GM19328 (cell line): ENCODE data around the gene CENPS.
"Not testable (repeated sequence)": the region's sequence is repeated elsewhere in the genome, so short reads cannot be mapped to it uniquely, and the experiment has no call there.

Source experiments
- ATAC-seq: cut with Tn5 transposase; IDR thresholded peaks from one replicate; pipeline ENCODE4 v1.9.1; 2021; ENCODE audit warnings: mild to moderate bottlenecking, moderate library complexity; ENCODE audit not compliant: unreplicated experiment

Gene CENPS

DNA sequence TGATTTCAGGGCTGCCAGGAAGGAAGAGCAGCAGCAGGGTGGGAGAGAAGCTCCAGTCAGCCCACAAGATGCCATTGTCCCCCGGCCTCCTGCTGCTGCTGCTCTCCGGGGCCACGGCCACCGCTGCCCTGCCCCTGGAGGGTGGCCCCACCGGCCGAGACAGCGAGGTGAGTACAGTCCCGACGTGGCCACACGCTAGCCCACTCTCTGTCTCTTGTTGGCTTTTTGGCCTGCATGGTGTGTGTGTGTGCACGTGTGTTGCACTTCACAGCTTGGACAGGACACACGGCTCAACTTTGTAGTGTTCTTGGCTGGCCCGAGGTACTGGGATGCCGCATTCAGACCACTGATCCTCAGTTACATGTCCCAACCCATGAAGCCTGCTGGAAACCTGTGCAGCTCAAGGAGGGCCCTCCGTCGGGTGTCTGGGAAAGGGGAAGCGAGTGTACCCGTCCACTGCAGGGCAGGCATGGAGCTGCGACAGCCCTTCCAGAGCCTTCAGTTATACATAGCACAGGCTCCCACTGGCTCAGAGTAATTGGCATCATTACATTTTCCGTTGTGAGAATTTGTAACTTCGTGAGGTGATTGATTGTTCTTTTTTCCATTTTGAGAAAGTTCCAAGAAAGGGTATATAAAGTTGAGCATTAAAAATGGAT, 20.1 kb downstream of the CENPS start:
- ATAC-seq: no peak

DNA sequence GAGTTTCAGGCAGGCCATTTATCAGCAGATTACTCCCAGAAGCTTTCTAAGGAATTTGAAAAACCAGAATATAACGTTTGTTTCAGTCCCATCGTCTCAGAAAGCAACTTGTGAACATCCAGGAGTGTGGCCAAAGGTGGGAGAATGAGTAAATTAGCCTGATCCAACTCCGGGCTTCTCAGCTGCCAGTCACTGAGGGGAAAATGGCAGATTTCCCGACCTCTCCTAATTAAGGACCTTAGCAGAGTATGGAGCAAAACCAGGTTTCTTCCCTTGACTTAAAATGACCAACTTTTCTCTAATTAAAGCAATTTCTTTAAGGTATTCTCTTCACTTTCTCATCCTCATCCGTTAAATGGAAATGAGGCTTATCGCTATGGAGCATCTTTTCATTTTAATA, 20.6 kb downstream of the CENPS start:
- no peak for ATAC-seq

DNA sequence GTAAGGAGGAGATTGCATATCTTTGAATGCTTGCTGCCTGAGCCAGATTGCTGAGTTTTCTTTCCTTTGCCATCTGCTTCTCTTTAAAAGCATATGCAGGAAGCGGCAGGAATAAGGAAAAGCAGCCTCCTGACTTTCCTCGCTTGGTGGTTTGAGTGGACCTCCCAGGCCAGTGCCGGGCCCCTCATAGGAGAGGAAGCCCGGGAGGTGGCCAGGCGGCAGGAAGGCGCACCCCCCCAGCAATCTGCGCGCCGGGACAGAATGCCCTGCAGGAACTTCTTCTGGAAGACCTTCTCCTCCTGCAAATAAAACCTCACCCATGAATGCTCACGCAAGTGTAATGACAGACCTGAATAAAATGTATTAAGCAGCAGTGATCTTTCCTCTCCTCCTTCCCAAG, 21.1 kb downstream of the CENPS start:
- no peak for ATAC-seq

DNA sequence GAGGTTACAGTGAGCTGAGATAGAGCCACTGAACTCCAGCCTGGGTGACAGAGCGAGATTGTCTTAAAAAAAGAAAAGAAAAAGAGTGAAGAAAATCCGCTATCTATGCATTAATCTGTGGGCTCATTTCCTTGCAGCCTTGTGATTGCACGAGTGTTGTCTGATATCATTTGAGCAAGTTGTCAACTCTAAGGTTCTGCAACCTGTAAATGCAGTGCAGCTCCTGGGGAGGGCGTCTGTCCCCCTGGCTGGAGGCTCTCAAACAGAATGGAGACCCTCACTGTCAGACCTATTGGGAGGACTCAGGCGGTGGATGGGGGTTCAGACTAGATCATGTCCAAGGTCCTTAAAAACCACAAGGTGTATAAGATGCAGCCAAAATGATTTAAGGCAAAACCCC, 25.8 kb downstream of the CENPS start:
- ATAC-seq: no peak

DNA sequence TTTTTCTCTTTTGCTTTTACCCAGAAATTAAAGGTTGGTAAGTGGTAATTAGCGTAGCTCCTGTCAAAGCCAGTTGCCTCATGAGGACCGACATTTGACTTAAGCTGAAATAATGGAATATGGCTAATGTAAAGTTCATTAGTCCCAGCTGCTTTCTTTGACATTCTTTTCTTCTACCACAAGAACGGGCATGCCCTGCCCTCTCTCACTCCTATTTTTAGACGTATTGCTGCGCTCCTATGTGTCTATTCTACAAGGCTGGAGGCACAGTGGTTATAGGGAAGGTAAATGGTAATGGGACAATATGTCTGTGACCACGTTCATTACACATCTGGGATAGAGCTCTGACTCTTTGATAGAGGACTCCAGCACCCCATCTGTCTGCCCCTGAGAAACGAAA, 26.4 kb downstream of the CENPS start:
- no peak for ATAC-seq

DNA sequence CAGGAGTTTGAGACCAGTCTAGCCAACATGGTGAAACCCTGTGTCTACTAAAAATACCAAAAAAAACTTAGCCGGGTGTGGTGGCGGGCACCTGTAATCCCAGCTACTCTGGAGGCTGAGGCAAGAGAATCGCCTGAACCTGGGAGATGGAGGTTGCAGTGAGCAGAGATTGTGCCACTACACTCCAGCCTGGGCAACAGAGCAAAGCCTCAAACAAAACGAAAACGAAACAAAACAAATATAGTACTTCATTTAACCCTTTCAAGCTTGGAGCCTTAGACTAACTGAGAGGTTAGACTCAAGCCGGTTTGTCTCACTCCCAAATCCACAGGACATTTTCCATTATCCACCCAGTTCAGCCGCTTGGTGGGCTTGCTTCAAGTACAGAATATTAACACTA, 27.2 kb downstream of the CENPS start:
- ATAC-seq: not testable (repeated sequence)

DNA sequence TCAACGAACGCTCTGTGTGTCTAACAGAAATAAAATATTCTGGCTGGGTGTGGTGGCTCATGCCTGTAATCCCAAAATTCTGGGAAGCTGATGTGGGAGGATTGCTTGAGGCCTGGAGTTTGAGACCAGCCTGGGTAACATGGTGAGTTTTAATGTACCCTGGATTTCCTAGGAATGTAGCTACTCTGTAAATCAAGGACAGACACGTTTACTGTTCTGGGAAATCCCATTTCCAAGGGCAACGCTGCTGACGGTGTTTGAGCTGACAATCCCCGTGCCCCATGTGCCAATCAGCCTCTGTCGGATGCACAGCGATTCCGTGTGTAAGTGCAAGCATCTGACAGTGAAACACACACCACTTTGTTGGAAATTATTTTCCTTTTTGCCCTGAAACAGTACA, 27.6 kb downstream of the CENPS start:
- ATAC-seq: no peak

DNA sequence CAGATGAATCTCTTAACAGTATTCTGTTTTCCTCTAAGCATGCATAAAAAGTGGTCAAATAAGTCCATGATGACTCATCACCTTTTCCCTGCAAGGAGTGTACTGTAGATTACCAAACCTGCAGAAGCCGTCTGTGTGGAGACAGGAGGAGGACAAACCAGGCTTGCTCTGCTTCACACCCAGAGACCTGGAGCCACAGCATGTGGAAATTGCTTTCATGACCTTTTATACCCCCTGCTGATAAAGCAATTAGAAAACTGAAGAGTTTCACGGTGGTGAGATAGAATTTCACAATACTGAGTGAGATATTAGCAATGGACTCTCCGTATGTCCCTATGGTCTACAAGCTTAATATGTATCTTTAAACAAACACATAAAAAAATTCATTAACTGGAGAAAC, 29.0 kb downstream of the CENPS start:
- no peak for ATAC-seq

DNA sequence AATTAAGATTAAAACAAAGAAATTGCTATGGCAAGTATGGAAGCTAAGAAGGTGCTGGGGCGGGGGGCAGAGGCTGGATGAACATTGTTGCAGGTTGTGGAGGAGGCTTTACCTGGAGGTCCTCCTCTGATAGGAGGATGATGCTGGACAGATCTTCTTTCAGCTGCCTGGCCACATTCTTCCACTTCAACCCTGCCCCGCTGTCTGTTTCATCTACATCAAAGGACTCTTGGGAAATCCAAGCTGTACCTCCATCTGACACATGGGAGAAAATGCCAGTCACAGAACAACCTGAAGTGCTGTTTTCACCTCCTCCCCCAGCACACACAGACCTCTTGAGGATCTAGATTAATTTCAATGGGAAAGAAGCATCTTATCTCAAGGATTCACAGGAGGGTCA, 36.8 kb downstream of the CENPS start:
- ATAC-seq: no peak

DNA sequence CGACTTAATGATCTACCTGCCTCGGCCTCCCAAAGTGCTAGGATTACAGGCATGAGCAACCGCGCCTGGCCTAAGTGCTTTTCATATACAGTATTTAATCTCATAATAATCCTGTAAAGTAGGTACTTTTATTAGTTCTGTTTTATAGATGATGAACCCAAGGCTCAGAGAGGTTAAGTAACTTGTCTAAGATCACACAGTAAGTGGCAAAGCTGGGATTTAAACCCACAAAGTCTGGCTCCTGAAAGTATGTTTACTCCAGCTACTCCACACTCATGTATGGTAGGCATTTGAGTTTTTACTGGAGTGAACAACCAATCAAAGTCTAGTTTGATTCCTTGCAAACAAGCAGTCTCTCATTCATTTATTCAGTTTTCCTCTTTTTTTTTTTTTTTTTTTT, 39.8 kb downstream of the CENPS start:
- no peak for ATAC-seq

DNA sequence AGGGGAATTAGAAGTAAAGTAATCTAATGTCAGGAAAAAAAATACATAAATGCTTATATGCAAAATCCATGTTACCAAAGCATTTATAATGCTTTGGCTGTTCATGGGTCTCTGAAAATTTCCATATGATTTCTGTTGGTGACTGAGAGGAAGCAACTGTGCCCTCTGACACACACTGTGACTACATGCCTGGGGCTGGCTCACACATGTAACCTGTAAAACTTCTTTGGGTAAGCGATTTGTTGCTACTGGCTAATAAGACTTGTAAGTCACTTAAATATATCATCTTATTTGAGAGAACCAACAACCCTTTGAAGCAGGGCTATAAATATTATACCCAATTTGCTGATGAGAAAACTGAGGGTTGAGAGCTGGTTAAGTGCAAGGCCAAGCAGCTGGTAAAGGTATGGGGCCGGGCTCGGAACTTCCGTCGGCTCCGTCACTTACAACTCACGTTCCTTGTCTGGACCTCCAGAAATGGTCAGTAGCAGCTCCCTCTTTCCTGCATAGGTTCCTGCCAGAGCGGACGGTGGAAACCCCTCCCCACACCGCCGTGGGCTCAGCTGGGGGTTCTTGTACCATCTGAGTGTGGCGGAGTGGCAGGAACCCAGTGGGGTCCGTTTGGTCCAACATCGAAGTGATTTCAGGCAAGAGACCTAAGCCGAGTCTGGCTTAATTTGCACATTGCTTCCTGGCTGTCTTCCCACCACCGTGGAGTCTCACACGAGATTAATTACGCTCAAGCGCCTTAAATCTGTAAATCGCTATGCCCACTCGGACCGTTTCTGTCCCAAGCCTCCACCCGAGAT, 41.4 kb downstream of the CENPS start:
- ATAC-seq: peak; percentile 3

DNA sequence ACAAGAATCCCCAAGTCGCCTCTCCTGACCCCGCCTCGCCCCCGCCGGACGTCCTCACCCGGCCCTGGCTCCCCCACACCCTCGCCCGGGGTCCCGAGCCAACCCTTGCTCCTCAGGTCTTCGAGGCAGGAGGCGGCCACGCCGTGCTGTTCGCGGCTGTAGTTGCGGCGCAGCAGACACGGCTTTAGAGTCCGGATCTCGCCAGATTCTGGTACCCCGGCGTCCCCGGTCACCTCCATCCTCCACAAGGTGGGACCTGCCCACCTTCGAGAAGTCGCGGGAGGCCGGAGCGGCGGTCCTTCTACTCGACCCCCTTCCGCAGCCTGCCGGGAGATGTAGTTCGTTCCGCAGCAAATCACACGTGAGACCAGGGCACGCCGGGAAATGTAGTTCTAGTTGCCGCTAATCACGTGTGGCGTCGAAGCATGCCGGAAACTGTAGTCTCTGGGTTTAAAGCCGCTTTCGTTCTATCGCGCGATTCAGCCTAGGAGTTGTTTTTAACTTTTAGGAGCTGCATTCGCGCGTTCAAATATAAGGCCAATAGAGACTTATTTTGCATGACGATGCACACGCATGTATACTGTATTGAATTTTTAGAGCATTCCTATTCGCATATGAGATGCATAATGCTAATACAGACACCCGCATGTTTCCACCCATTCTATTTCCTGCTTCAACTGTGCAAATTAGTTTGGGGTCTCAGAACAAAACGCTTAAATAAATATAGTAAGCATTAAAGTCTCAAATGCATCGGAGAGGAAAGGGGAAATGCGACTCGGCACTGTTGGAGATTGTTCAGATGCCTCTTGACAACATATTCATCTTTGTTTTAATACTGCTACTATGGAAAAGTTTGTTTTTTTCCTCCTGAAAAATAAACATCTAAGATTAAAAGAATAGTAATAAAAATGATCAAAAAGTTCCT, 42.2 kb downstream of the CENPS start, which contains the start of gene DFFA:
Gene DFFA (minus strand): TSS at position 310 of the 925 bp plus-strand sequence. CDS start 71 bp downstream, at position 239.
- peak; percentile 85 for ATAC-seq

DNA sequence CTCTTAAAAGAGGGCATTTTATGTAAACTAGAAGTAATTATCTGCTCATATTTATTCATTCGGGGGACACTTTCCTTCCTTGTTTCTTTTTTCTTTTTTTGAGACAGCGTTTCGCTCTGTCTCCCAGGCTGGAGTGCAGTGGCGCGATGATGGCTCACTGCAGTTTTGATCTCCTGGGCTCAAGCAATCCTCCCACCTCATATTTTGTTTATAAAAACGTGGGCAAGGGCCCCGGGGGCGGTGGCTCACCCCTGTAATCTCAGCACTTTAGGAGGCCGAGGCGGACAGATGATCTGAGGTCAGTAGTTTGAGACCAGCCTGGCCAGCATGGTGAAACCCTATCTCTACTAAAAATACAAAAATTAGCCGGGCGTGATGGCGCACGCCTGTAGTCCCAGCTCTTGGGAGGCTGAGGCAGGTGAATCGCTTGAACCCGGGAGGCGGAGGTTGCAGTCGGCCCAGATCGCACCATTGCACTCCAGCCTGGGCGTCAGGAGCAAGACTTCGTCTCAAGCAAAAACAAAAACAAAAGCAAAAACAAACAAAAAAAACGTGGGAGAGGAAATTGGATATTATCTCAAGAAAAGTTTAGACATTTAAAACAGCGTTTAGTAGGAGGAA, 43.0 kb downstream of the CENPS start:
- no peak for ATAC-seq

DNA sequence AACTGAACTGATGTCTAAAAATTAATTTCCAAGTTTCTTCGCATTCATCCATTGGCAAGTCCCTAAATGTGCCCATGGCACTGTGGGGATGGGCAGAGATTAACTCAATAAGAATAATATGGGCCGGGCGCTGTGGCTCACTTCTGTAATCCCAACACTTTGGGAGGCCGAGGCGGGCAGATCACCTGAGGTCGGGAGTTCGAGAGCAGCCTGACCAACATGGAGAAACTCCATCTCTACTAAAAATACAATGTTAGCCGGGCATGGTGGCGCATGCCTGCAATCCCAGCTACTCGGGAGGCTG, 44.0 kb downstream of the CENPS start:
- not testable (repeated sequence) for ATAC-seq

DNA sequence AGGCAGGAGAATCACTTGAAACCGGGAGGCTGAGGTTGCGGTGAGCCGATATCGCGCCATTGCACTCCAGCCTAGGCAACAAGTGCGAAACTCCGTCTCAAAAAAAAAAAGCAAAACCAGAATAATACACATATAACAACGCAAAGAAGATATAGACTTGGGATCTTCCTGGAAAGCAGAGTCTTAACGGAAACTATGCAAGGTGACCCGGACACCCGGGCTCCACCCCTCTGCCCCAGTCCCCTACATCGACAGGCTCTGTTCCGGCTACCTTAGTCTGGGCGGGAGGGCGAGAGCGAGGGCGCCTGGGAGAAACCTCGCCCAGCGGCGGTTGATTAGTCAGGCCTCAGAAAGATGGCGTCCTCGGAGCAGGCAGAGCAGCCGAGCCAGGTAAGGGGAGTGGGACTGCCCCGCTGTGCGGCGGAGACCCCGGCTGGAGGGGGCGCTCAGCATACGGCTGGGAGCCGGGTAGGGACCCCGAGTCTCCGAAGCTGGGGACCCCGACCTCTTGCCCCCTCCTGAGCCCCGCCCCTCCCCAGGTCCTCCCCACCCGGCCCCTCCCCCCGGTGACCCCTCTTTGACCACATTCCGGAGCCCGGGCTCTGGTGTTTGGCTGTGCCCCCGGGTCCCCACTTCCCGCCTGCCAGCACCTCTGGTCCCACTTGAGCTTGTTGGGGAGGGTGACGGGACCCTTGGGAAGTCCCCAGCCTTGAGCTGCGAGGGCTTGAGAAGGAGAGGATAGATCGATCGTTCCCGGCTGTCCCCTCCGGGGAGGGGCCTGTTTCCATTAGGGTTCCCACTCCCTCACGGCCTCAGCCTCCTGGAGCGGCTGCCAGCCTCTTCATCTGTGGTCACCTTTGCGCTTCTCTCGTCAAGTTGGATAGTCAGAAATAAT, 44.6 kb downstream of the CENPS start, which contains the start of gene PEX14:
Gene PEX14 (plus strand): TSS at position 338 of the 895 bp plus-strand sequence. CDS start 17 bp downstream, at position 355.
- ATAC-seq: no peak

DNA sequence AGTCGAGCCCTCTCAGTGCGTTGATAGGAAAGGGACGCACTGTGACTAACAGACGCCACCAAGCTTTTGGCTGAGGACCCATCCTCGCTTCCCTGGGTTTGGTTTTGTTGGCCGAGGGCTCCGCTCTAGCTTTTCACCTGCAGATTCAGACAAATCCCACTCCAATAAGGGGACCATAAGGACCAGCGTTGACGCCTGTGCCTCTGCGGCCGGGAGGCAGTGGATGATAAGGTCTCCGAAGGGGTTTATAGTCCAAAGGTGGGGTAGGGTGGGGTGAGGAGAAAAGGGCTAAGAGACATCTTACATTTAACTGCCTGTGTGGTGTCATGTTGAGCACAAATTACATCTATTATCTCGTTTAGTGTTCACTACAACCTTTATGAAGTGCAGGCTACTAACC, 45.3 kb downstream of the CENPS start:
- no peak for ATAC-seq

DNA sequence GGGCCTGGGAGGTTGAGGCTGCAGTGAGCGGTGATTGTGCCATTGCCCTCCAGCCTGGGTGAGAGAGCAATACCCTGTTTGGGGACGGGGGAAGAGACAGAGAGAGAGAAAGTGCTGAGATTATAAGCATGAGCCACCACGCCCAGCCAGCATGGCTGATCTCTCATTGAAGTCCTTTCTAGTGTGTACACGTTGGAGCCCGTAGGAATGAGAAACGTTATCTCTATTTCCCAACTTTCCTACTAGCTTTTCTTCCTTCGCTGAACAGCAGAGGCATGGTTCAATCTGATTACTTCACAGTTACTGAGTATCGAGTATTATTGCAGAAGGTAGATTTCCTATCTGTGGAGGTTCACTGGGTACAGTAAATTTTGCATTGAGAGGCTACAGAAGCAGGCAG, 49.1 kb downstream of the CENPS start:
- no peak for ATAC-seq

DNA sequence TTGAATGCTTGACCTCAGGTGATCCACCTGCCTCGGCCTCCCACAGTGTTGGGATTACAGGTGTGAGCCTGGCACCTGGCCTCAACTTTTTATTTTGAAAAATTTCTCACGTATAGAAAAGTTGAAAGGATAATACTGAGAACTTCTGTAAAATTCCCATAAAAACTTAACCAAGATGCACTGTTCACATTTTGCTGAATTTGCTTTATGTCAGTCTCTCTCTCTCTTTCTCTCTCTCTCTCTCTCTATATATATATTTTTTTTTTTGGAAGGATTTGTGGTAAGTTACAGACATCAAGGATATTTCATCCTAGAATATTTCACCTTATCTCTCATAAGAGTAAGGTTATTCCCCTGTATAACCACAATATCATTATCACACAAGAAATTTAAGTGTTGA, 50.4 kb downstream of the CENPS start:
- ATAC-seq: no peak

DNA sequence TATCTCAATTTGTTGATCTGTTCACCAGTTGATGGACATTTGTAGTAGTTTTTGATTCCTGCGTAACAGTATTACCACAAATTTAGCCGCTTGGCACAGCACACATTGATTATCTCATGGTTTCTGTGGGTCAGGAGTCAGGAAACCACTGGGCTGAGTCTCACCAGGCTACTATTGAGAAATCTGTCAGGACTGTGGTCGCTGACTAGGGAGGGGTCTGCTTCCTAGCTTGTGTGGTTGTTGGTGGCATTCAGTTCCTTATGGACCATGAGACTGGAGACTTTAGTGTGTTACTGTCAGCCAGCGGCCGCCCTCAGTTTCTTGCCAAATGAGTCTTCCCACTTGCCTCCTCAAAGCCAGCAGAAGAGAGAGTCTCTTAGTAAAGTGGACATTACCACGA, 54.3 kb downstream of the CENPS start:
- ATAC-seq: no peak
